GM12878 (cell line): ENCODE results near the gene CLNK. TPM values are rescaled to one million over a fixed set of nuclear protein-coding genes. Genes with fewer than 3 reads are reported as not detected.

Source experiments
- ATAC-seq: fragments of 200-7000 bp; cut with Tn5 transposase; 3 replicates; pipeline ENCODE4 v1.9.1; 2020; ENCODE audit warnings: mild to moderate bottlenecking, moderate library complexity
- BruUV-seq: library from RNA; stranded (reverse); fragments of 400-500 nt; replicated peaks from 2 replicates; lab custom pipeline; 2021; lab: Mats Ljungman, UMichigan
- CTCF ChIA-PET: fragments of 300-600 bp; sonication (Branson Sonifier 250); formaldehyde crosslinking; extraction: SDS; loops from one replicate; lab custom pipeline; 2021; ENCODE audit warnings: inconsistent platforms; lab: Yijun Ruan, JAX
- POLR2A ChIA-PET: fragments of 350-600 bp; formaldehyde crosslinking; extraction: SDS; loops from one replicate; lab custom pipeline; 2021; ENCODE audit warnings: inconsistent platforms; lab: Charles Lee
- RAD21 ChIA-PET: fragments of 300-600 bp; sonication (Branson Sonifier 250); formaldehyde crosslinking; loops from one replicate; lab custom pipeline; 2023; ENCODE audit warnings: antibody characterized with exemption; ENCODE audit not compliant: unreplicated experiment; lab: Charles Lee
- SMC1A ChIA-PET: fragments of 300-600 bp; sonication (Branson Sonifier 250); formaldehyde crosslinking; loops from one replicate; lab custom pipeline; 2023; ENCODE audit not compliant: unreplicated experiment, uncharacterized antibody; lab: Charles Lee
- DNase-seq: peaks from one replicate; pipeline ENCODE4 v3.0.0-alpha.2; 2011; ENCODE audit warnings: low read depth, low spot score
- FAIRE-seq: peaks from 3 replicates; lab custom pipeline; 2011; peaks lifted over from hg19 to GRCh38; lab: Jason Lieb, UNC
- H2AFZ ChIP-seq: 2 replicates; pipeline ENCODE4 v1.6.0; 2011; ENCODE audit warnings: low read depth, low read length, control low read depth; ENCODE audit not compliant: control insufficient read depth
- H3K27ac ChIP-seq: 2 replicates; pipeline ENCODE4 v1.5.1; 2011; ENCODE audit warnings: control low read depth; ENCODE audit not compliant: control insufficient read depth, insufficient read depth
- H3K27me3 ChIP-seq, 2 experiments: replicated peaks in 1 of 2; 2 replicates each; pipeline versions ENCODE4 v1.6.0 to v1.6.1; 2011; ENCODE audit warnings: low read length in 1 of 2; ENCODE audit not compliant: control insufficient read depth in 2 of 2, insufficient read depth in 2 of 2
- H3K36me3 ChIP-seq, 2 experiments: 2 replicates each; pipeline ENCODE4 v1.5.1; 2011; ENCODE audit warnings: low read length in 1 of 2; ENCODE audit not compliant: control insufficient read depth in 2 of 2, insufficient read depth in 2 of 2
- H3K4me1 ChIP-seq: 2 replicates; pipeline ENCODE4 v1.6.1; 2011; ENCODE audit warnings: mild to moderate bottlenecking, low read length, moderate library complexity, mixed read lengths; ENCODE audit not compliant: control insufficient read depth, insufficient read depth
- H3K4me2 ChIP-seq: 2 replicates; pipeline ENCODE4 v1.6.0; 2011; ENCODE audit warnings: control low read depth; ENCODE audit not compliant: control insufficient read depth, insufficient read depth
- H3K4me3 ChIP-seq: fragments of 200-600 bp; sonication (generic); 2 replicates; pipeline ENCODE4 v1.5.1; 2016
- H3K79me2 ChIP-seq: 2 replicates; pipeline ENCODE4 v1.6.0; 2011; ENCODE audit warnings: low read length; ENCODE audit not compliant: control insufficient read depth, insufficient read depth
- H3K9ac ChIP-seq: 2 replicates; pipeline ENCODE4 v1.8.0; 2011; ENCODE audit warnings: low read length, control low read depth, mixed read lengths; ENCODE audit not compliant: control insufficient read depth, insufficient read depth
- H3K9me3 ChIP-seq: replicated peaks from 3 replicates; pipeline ENCODE4 v1.5.1; 2011; ENCODE audit warnings: mild to moderate bottlenecking, low read length; ENCODE audit not compliant: control insufficient read depth, insufficient read depth
- H4K20me1 ChIP-seq: 2 replicates; pipeline ENCODE4 v1.6.0; 2011; ENCODE audit not compliant: control insufficient read depth, insufficient read depth
- BRCA1 ChIP-seq: IDR thresholded peaks from 2 replicates; pipeline ENCODE4 v1.6.1; 2011; ENCODE audit warnings: low read depth, low read length, improper control_type of control experiment
- ESRRA ChIP-seq: IDR thresholded peaks from 2 replicates; pipeline ENCODE4 v1.6.1; 2012; ENCODE audit warnings: mild to moderate bottlenecking, low read length, improper control_type of control experiment
- POLR2A ChIP-seq: IDR thresholded peaks from 2 replicates; pipeline ENCODE4 v1.6.1; 2011; ENCODE audit warnings: low read depth, mild to moderate bottlenecking, low read length
- REST ChIP-seq: IDR thresholded peaks from 2 replicates; pipeline ENCODE4 v1.6.1; 2012; ENCODE audit warnings: mild to moderate bottlenecking, low read depth, low read length
- USF1 ChIP-seq: IDR thresholded peaks from 2 replicates; pipeline ENCODE4 v1.6.1; 2011; ENCODE audit warnings: borderline replicate concordance, low read depth, mild to moderate bottlenecking, moderate library complexity, mixed read lengths, low read length; ENCODE audit not compliant: insufficient read depth; ENCODE audit errors: extremely low read length
- YBX1 ChIP-seq: fragments of 450-650 bp; IDR thresholded peaks from 2 replicates; pipeline ENCODE4 v1.6.1; 2016; ENCODE audit warnings: antibody characterized with exemption
- WGBS: methylation state at CpG from one replicate; pipeline ENCODE4 v1.1.6; 2016; ENCODE audit warnings: low lambda C conversion rate; ENCODE audit not compliant: insufficient replicate concordance, insufficient coverage; ENCODE audit errors: missing lambda C conversion rate; 5-methylcytosine and 5-hydroxymethylcytosine counted together
- in situ Hi-C: fragments of 300-500 bp; cut with MboI; formaldehyde crosslinking; loops from 9 replicates; pipeline ENCODE4 v1.14.3; 2018; ENCODE audit warnings: mixed read lengths
- intact Hi-C: fragments of 100-400 bp; cut with micrococcal nuclease; formaldehyde crosslinking; loops from one replicate; pipeline ENCODE4 v1.14.2; 2022; ENCODE audit not compliant: unreplicated experiment
- polyA plus RNA-seq, 11 experiments: library from polyadenylated mRNA; depleted of rRNA in 4 of 11; unstranded in 6 of 11; stranded (reverse) in 5 of 11; fragments of >200 nt; fragmentation: Nextera tagmentation in 4 of 11; fragmentation: Illumina TruSeq in 1 of 11; extraction: Ambion mirVana in 4 of 11; extraction: Trizol in 1 of 11; gene quantifications; 1 replicate in 1 of 11; 2 replicates in 10 of 11; pipeline versions ENCODE4 v1.2.1 to v1.2.3, GENCODE V29; 2011 to 2016; ENCODE audit warnings: inconsistent platforms in 2 of 11, missing spikeins in 2 of 11, low read depth in 1 of 11
- total RNA-seq, 4 experiments: library from RNA; depleted of rRNA in 3 of 4; stranded (reverse); fragments of >200 nt in 3 of 4; fragmentation: Illumina TruSeq in 1 of 4; extraction: Trizol in 1 of 4; gene quantifications; 2 replicates each; pipeline versions ENCODE4 v1.2.1 to v1.2.3, GENCODE V29; 2013 to 2021

The CLNK gene
- total and polyA plus RNA-seq, 10 of the 15 experiments (the other 5 are each of a cell fraction or from before 2014, with no cell fraction given), result 2.1 to 14.3 (median 2.7) TPM

GRCh38 chr4:10491401-10491800, 193.2 kb downstream of the CLNK start:
- no peak for ATAC-seq
- POLR2A ChIA-PET, result no interaction called here
- Histone ChIP-seq H3K27ac (no peak overlapping the region), H3K4me1 (no peaks in the 10 kb centered on the region), H3K4me3 (no peak overlapping the region), H3K36me3 (no peaks in the 10 kb centered on the region), H3K79me2 (no peaks in the 10 kb centered on the region), H3K9ac (no peak overlapping the region), H4K20me1 (no peaks in the 10 kb centered on the region), H2AFZ (no peak overlapping the region), H3K9me3 (no peaks in the 10 kb centered on the region), H3K4me2 (no peak overlapping the region), H3K27me3 (no peaks in the 10 kb centered on the region)
- 39% methylated on average over 3 of the region's 3 CpGs for whole genome bisulfite sequencing
- FAIRE-seq, result no peak
- RAD21 ChIA-PET, result no interaction called here
- intact Hi-C loops (no loop called here), in situ Hi-C loops (no loop called here)
- CTCF ChIA-PET, result interaction anchor here (1.9 kb wide), 1 partner anchor 46 kb away, joined by 5 read pairs; no protein-coding TSS in a partner anchor
- TF ChIP-seq ESRRA, result no peak
- TF ChIP-seq REST, result no peak
- no peak for TF ChIP-seq BRCA1
- TF ChIP-seq USF1, result no peak
- no peak for TF ChIP-seq YBX1
- TF ChIP-seq POLR2A, result no peak
- no peak for DNase-seq
- SMC1A ChIA-PET, result interaction anchor here (0.9 kb wide), 1 partner anchor 9 kb away, joined by 3 read pairs; no protein-coding TSS in a partner anchor
- no TSS peak for BruUV-seq
